CD4-positive, alpha-beta T cell (primary cell): Measurements from ENCODE around the gene SAT1. TPM values are rescaled to one million over a fixed set of nuclear protein-coding genes. Genes with fewer than 3 reads are reported as not detected.

ENCODE experiments used
- ATAC-seq: fragments of 200-7000 bp; cut with Tn5 transposase; one replicate; pipeline ENCODE4 v1.10.0; 2022; ENCODE audit warnings: mild to moderate bottlenecking; ENCODE audit not compliant: poor library complexity
- CTCF ChIA-PET: fragments of 350-600 bp; sonication (Branson Sonifier 250); formaldehyde crosslinking; loops from one replicate; lab custom pipeline; 2021; ENCODE audit warnings: antibody characterized with exemption, inconsistent platforms; lab: Charles Lee
- POLR2A ChIA-PET: fragments of 350-600 bp; sonication (Branson Sonifier 250); formaldehyde crosslinking; loops from one replicate; lab custom pipeline; 2021; ENCODE audit warnings: antibody characterized with exemption, inconsistent platforms; lab: Charles Lee
- DNase-seq, 14 experiments: peaks; one replicate each; pipeline ENCODE4 v3.0.0-alpha.2; 2013 to 2020; ENCODE audit warnings: mixed read lengths in 2 of 14
- H3K27ac ChIP-seq, 2 donors: one replicate each; pipeline versions ENCODE4 v1.5.1 to v1.7.0; 2013; ENCODE audit warnings: low read length in 2 of 2, low read depth in 1 of 2, mild to moderate bottlenecking in 1 of 2
- H3K27me3 ChIP-seq, 2 experiments: 1 replicate in 1 of 2; 2 replicates in 1 of 2; pipeline versions ENCODE4 v1.6.1 to v1.7.0; 2013; ENCODE audit warnings: low read length in 2 of 2, control low read depth in 1 of 2, mild to moderate bottlenecking in 1 of 2, moderate library complexity in 1 of 2; ENCODE audit not compliant: insufficient read depth in 2 of 2, control insufficient read depth in 1 of 2
- H3K36me3 ChIP-seq: one replicate; pipeline ENCODE4 v1.6.1; 2013; ENCODE audit warnings: low read length, control low read depth; ENCODE audit not compliant: insufficient read depth
- H3K4me1 ChIP-seq: one replicate; pipeline ENCODE4 v1.6.1; 2013; ENCODE audit warnings: low read length, control low read depth; ENCODE audit not compliant: insufficient read depth
- H3K4me3 ChIP-seq: one replicate; pipeline ENCODE4 v1.5.1; 2013; ENCODE audit warnings: mild to moderate bottlenecking, low read length, moderate library complexity
- H3K9me3 ChIP-seq, 2 experiments: 1 replicate in 1 of 2; 2 replicates in 1 of 2; pipeline versions ENCODE4 v1.6.1 to v1.7.0; 2013; ENCODE audit warnings: low read length in 2 of 2, mild to moderate bottlenecking in 2 of 2, control low read depth in 1 of 2, moderate library complexity in 1 of 2; ENCODE audit not compliant: control insufficient read depth in 1 of 2, insufficient read depth in 1 of 2
- H3K27ac Mint-ChIP-seq: one replicate; pipeline ENCODE4 v1.8.0; 2020; ENCODE audit warnings: mixed read lengths
- H3K27me3 Mint-ChIP-seq: one replicate; pipeline ENCODE4 v1.8.0; 2021; ENCODE audit warnings: mixed read lengths
- H3K36me3 Mint-ChIP-seq: one replicate; pipeline ENCODE4 v1.8.0; 2021; ENCODE audit warnings: low read depth, mixed read lengths
- H3K4me1 Mint-ChIP-seq: one replicate; pipeline ENCODE4 v1.8.0; 2021; ENCODE audit warnings: low read depth, mixed read lengths
- H3K4me3 Mint-ChIP-seq: one replicate; pipeline ENCODE4 v1.8.0; 2020; ENCODE audit warnings: mild to moderate bottlenecking, mixed read lengths
- H3K9me3 Mint-ChIP-seq: one replicate; pipeline ENCODE4 v1.8.0; 2020; ENCODE audit warnings: mixed read lengths
- CTCF ChIP-seq: fragments of 200-600 bp; IDR thresholded peaks from one replicate; pipeline ENCODE4 v1.8.0; 2022; ENCODE audit warnings: antibody characterized with exemption, mild to moderate bottlenecking
- intact Hi-C, 2 experiments: fragments of 100-400 bp; cut with DNase I in 1 of 2; cut with micrococcal nuclease in 1 of 2; formaldehyde crosslinking; loops; one replicate each; pipeline versions ENCODE4 v1.15.1 to v1.9.0; 2023 to 2025; cut with DNase I, micrococcal nuclease
- total RNA-seq, 174 experiments: library from RNA in 2 of 174; stranded (reverse) in 2 of 174; gene quantifications; one replicate each; pipeline ENCODE4 v1.2.3 and lab custom pipeline; 2021 to 2026

The SAT1 gene
- total RNA-seq, 2 experiments from 2014 or later = 305 to 312 TPM

- Histone ChIP-seq H3K4me1 (peaks cover 19% of the 10 kb centered on the region), H3K9me3 (no peaks in the 10 kb centered on the region), H3K27ac (peak overlapping the region in 1 of 2 donors; percentile 74), H3K27me3 (no peaks in the 10 kb centered on the region), H3K4me3 (peak overlapping the region; percentile 91), H3K36me3 (peaks cover 18% of the 10 kb centered on the region)
- H3K36me3 Mint-ChIP-seq = peaks cover 39% of the 10 kb centered on the region
- peak overlapping the region; percentile 98 for H3K4me3 Mint-ChIP-seq
- TF ChIP-seq CTCF = no peak
- DNase-seq (no peak), ATAC-seq (no peak)
- ChIA-PET CTCF (interaction anchor here (1.2 to 1.4 kb wide), 4 partner anchors 120 to 272 kb away, joined by 3 to 10 read pairs (median 4); partner anchors contain the start of genes APOO, CXorf58 and EIF2S3), POLR2A (interaction anchor here (0.6 to 5.3 kb wide), 12 partner anchors 9 to 1841 kb away, joined by 3 to 51 read pairs (median 14); partner anchors contain the start of genes ACOT9, APOO, CXorf58 and EIF2S3)
- no peaks in the 10 kb centered on the region for H3K27me3 Mint-ChIP-seq
- intact Hi-C loops = loop anchor here (5.0 to 10.0 kb wide), 5 partner anchors 40 to 692 kb away; partner anchors contain the start of genes ACOT9 (in 2 of the 2), APOO (in 1 of the 2), CXorf58 (in 1 of the 2) and KLHL15 (in 1 of the 2)
- peak overlapping the region; percentile 97 for H3K27ac Mint-ChIP-seq
- peaks cover 44% of the 10 kb centered on the region for H3K4me1 Mint-ChIP-seq
- H3K9me3 Mint-ChIP-seq = no peaks in the 10 kb centered on the region
Measured at GRCh38 chrX:23782455-23782854, 518 bp upstream of the SAT1 start.

- no peak for ATAC-seq
- H3K27me3 Mint-ChIP-seq = no peaks in the 10 kb centered on the region
- H3K27ac Mint-ChIP-seq = peak overlapping the region; percentile 97
- Histone ChIP-seq H3K4me3 (peak overlapping the region; percentile 91), H3K27me3 (no peaks in the 10 kb centered on the region), H3K27ac (peak overlapping the region; percentile 61 to 88), H3K4me1 (peaks cover 19% of the 10 kb centered on the region), H3K9me3 (no peaks in the 10 kb centered on the region), H3K36me3 (peaks cover 18% of the 10 kb centered on the region)
- H3K4me1 Mint-ChIP-seq = peaks cover 49% of the 10 kb centered on the region
- H3K9me3 Mint-ChIP-seq = no peaks in the 10 kb centered on the region
- POLR2A ChIA-PET = interaction anchor here (0.6 to 5.3 kb wide), 13 partner anchors 10 to 1945 kb away, joined by 3 to 51 read pairs (median 13); partner anchors contain the start of genes ACOT9, APOO, CXorf58 and EIF2S3
- TF ChIP-seq CTCF = no peak
- intact Hi-C loops = loop anchor here (1.0 to 10.0 kb wide), 6 partner anchors 11 to 691 kb away; partner anchors contain the start of genes ACOT9 (in 2 of the 2), APOO (in 1 of the 2), CXorf58 (in 1 of the 2) and KLHL15 (in 1 of the 2)
- H3K36me3 Mint-ChIP-seq = peaks cover 39% of the 10 kb centered on the region
- H3K4me3 Mint-ChIP-seq = peak overlapping the region; percentile 98
- CTCF ChIA-PET = interaction anchor here (1.0 to 1.5 kb wide), 5 partner anchors 41 to 242 kb away, joined by 3 to 7 read pairs (median 3); partner anchors contain the start of genes ACOT9, APOO and CXorf58
- DNase-seq = peak in 4 of 14 experiments; percentile 15 to 43 (median 33)
Measured at GRCh38 chrX:23783589-23784469, 856 bp downstream of the SAT1 start.
